GM13976 (cell line): ENCODE results near the gene SNF8.

Source experiments
- DNase-seq: peaks from one replicate; pipeline ENCODE4 v3.0.0; 2012; ENCODE audit warnings: low spot score
- CTCF ChIP-seq: IDR thresholded peaks from 2 replicates; pipeline ENCODE4 v1.5.1; 2012; ENCODE audit warnings: borderline replicate concordance, mild to moderate bottlenecking; ENCODE audit not compliant: insufficient read depth; ENCODE audit errors: extremely low read depth, missing control alignments, control extremely low read depth
- in situ Hi-C: fragments of 300-500 bp; cut with MboI; formaldehyde crosslinking; loops from one replicate; pipeline ENCODE4 v1.12.0; 2022; ENCODE audit warnings: low sequenced_read_pairs, mixed read lengths, inconsistent platforms; ENCODE audit not compliant: unreplicated experiment

SNF8 gene

GRCh38 chr17:48985436-48986245 is 41.0 kb upstream of the SNF8 start:
- no peak for DNase-seq
- in situ Hi-C loops = no loop called here
- TF ChIP-seq CTCF = no peak

- in situ Hi-C loops = no loop called here
- no peak for TF ChIP-seq CTCF
- DNase-seq = no peak
Measured at GRCh38 chr17:48981927-48982539, 37.4 kb upstream of the SNF8 start.

GRCh38 chr17:48973806-48974205 is 29.2 kb upstream of the SNF8 start:
- DNase-seq = no peak
- in situ Hi-C loops = no loop called here
- TF ChIP-seq CTCF = no peak

GRCh38 chr17:48972749-48973097 is 28.1 kb upstream of the SNF8 start:
- no peak for DNase-seq
- in situ Hi-C loops = no loop called here
- no peak for TF ChIP-seq CTCF

- no peak for DNase-seq
- TF ChIP-seq CTCF = no peak
- in situ Hi-C loops = no loop called here
Measured at GRCh38 chr17:48970865-48971687, 26.4 kb upstream of the SNF8 start.

GRCh38 chr17:48970224-48970623 is 25.6 kb upstream of the SNF8 start:
- in situ Hi-C loops = no loop called here
- no peak for DNase-seq
- TF ChIP-seq CTCF = no peak
